B cell (primary cell): ENCODE results near the gene LAMA1. TPM values are rescaled to one million over a fixed set of nuclear protein-coding genes. Genes with fewer than 3 reads are reported as not detected.

ENCODE experiments used
- ATAC-seq: fragments of 200-7000 bp; cut with Tn5 transposase; one replicate; pipeline ENCODE4 v1.10.0; 2021; ENCODE audit warnings: low read depth, mild to moderate bottlenecking, moderate number of reproducible peaks, moderate library complexity
- CTCF ChIA-PET: fragments of 350-600 bp; sonication (Branson Sonifier 250); formaldehyde crosslinking; loops from one replicate; lab custom pipeline; 2021; ENCODE audit warnings: antibody characterized with exemption, inconsistent platforms; lab: Charles Lee
- POLR2A ChIA-PET: fragments of 350-600 bp; sonication (Branson Sonifier 250); formaldehyde crosslinking; loops from one replicate; lab custom pipeline; 2021; ENCODE audit warnings: antibody characterized with exemption; lab: Charles Lee
- DNase-seq: peaks from one replicate; pipeline ENCODE4 v3.0.0; 2013
- H2AFZ ChIP-seq: 2 replicates; pipeline ENCODE4 v1.6.1; 2012; ENCODE audit warnings: mild to moderate bottlenecking, low read depth, low read length; ENCODE audit not compliant: insufficient read depth, poor library complexity, severe bottlenecking
- H3K27ac ChIP-seq, 2 donors: 1 replicate in 1 of 2; 2 replicates in 1 of 2; pipeline ENCODE4 v1.5.1; 2012 to 2013; ENCODE audit warnings: low read length in 2 of 2, mild to moderate bottlenecking in 2 of 2, moderate library complexity in 1 of 2
- H3K27me3 ChIP-seq, 4 experiments: fragments of 200-600 bp in 1 of 4; sonication (generic) in 1 of 4; replicated peaks in 1 of 4; 1 replicate in 2 of 4; 2 replicates in 2 of 4; pipeline versions ENCODE4 v1.6.1 to v1.7.0; 2013 to 2016; ENCODE audit warnings: low read length in 3 of 4, mild to moderate bottlenecking in 2 of 4, mixed read lengths in 1 of 4, moderate library complexity in 1 of 4; ENCODE audit not compliant: insufficient read depth in 4 of 4, control insufficient read depth in 3 of 4; ENCODE audit errors: control extremely low read depth in 1 of 4
- H3K36me3 ChIP-seq, 2 experiments: replicated peaks in 1 of 2; 1 replicate in 1 of 2; 2 replicates in 1 of 2; pipeline versions ENCODE4 v1.6.1 to v1.7.1; 2013; ENCODE audit warnings: low read length in 1 of 2; ENCODE audit not compliant: insufficient read depth in 2 of 2, control insufficient read depth in 1 of 2; ENCODE audit errors: control extremely low read depth in 1 of 2, extremely low read depth in 1 of 2
- H3K4me1 ChIP-seq, 2 donors: fragments of 200-600 bp in 1 of 2; sonication (generic) in 1 of 2; 1 replicate in 1 of 2; 2 replicates in 1 of 2; pipeline versions ENCODE4 v1.5.1 to v1.6.1; 2013 to 2017; ENCODE audit warnings: low read length in 2 of 2; ENCODE audit not compliant: control insufficient read depth in 2 of 2, insufficient read depth in 2 of 2
- H3K4me2 ChIP-seq: replicated peaks from 2 replicates; pipeline ENCODE3; 2012; ENCODE audit warnings: mild to moderate bottlenecking, low read depth, low read length; ENCODE audit not compliant: poor library complexity, severe bottlenecking
- H3K4me3 ChIP-seq, 5 experiments: fragments of 200-600 bp in 1 of 5; sonication (generic) in 1 of 5; 1 replicate in 3 of 5; 2 replicates in 2 of 5; pipeline versions ENCODE4 v1.5.1 to v1.7.0; 2011 to 2016; ENCODE audit warnings: low read length in 4 of 5, mild to moderate bottlenecking in 4 of 5, low read depth in 2 of 5, control low read depth in 1 of 5, moderate library complexity in 1 of 5; ENCODE audit not compliant: insufficient read depth in 1 of 5; ENCODE audit errors: control extremely low read depth in 1 of 5, extremely low read depth in 1 of 5
- H3K79me2 ChIP-seq: fragments of 200-600 bp; sonication (generic); one replicate; pipeline ENCODE4 v1.6.0; 2016; ENCODE audit warnings: low read length; ENCODE audit not compliant: control insufficient read depth, insufficient read depth
- H3K9ac ChIP-seq: fragments of 200-600 bp; sonication (generic); 2 replicates; pipeline ENCODE4 v1.6.1; 2017; ENCODE audit warnings: mild to moderate bottlenecking, low read length, moderate library complexity
- H3K9me3 ChIP-seq, 3 donors: one replicate each; pipeline versions ENCODE4 v1.6.1 to v1.7.1; 2013; ENCODE audit warnings: low read length in 2 of 3; ENCODE audit not compliant: control insufficient read depth in 2 of 3, insufficient read depth in 1 of 3; ENCODE audit errors: control extremely low read depth in 1 of 3
- H4K20me1 ChIP-seq: 2 replicates; pipeline ENCODE4 v1.6.0; 2012; ENCODE audit warnings: mild to moderate bottlenecking, low read length; ENCODE audit not compliant: insufficient read depth, control insufficient read depth, poor library complexity, severe bottlenecking
- H3K27ac Mint-ChIP-seq: one replicate; pipeline ENCODE4 v1.8.0; 2021; ENCODE audit warnings: mixed read lengths
- H3K27me3 Mint-ChIP-seq: one replicate; pipeline ENCODE4 v1.8.0; 2021; ENCODE audit warnings: mixed read lengths
- H3K4me1 Mint-ChIP-seq: one replicate; pipeline ENCODE4 v1.8.0; 2021; ENCODE audit warnings: mixed read lengths
- H3K4me3 Mint-ChIP-seq: one replicate; pipeline ENCODE4 v1.8.0; 2021; ENCODE audit warnings: mixed read lengths
- H3K9me3 Mint-ChIP-seq: one replicate; pipeline ENCODE4 v1.8.0; 2022; ENCODE audit warnings: mixed read lengths; ENCODE audit not compliant: insufficient read depth
- EZH2 ChIP-seq: IDR thresholded peaks from 2 replicates; pipeline ENCODE4 v1.6.1; 2012; ENCODE audit warnings: borderline replicate concordance, low read depth, mild to moderate bottlenecking, moderate library complexity, low read length; ENCODE audit not compliant: insufficient read depth, poor library complexity, severe bottlenecking
- whole genome bisulfite sequencing: methylation state at CpG from one replicate; pipeline ENCODE4 v1.1.5; 2013; ENCODE audit warnings: missing lambda C conversion rate; ENCODE audit not compliant: insufficient coverage; 5-methylcytosine and 5-hydroxymethylcytosine counted together
- intact Hi-C: fragments of 100-400 bp; cut with micrococcal nuclease; formaldehyde crosslinking; loops from one replicate; pipeline ENCODE4 v1.10.0; 2022
- polyA plus RNA-seq: library from polyadenylated mRNA; depleted of rRNA; stranded (reverse); fragments of >200 nt; gene quantifications from 2 replicates; pipeline ENCODE4 v1.2.3, GENCODE V29; 2012
- total RNA-seq, 2 donors: library from RNA; stranded (reverse); fragments of 120-200 nt in 1 of 2; gene quantifications; 1 replicate in 1 of 2; 2 replicates in 1 of 2; pipeline versions ENCODE4 v1.2.3 to v1.2.4, GENCODE V29; 2013 to 2022
- TF ChIP-seq, protein P1 (sequence below): fragments of 200-600 bp; IDR thresholded peaks from one replicate; pipeline ENCODE4 v1.8.0; 2022; ENCODE audit warnings: antibody characterized with exemption, mild to moderate bottlenecking

The LAMA1 gene
- total and polyA plus RNA-seq, 2 donors (not counting 1 experiment from before 2014, with no cell fraction given): not detected

DNA sequence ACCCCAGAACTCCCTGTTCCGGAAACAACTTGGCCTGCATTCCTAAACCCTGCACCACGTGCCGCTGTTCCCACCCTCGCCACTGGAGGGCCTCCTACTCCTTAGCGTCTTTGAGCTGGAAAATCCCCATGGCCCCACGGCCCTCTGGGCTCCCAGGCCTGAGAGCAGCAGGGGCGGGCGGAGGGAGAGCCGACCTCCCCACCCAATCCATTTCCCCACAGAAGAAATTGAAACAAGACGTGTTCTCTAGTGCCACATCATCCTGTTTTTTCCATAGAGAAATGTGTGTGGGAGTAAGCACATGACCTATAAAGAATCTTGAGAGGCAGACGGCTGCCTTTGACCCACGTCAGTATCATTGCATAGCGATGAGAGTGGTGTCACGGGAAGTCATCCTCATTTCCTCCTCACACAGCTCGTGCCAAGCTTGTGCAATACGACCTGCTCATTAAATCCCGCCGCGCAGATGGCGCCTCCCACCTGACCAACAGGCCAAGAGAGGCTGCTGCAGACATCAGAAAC lies 79.2 kb downstream of the LAMA1 start:
- no peak overlapping the region for H3K4me3 ChIP-seq
- Mint-ChIP-seq H3K27me3 (no peaks in the 10 kb centered on the region), H3K4me3 (no peak overlapping the region), H3K27ac (no peak overlapping the region), H3K9me3 (peaks cover 3% of the 10 kb centered on the region), H3K4me1 (no peaks in the 10 kb centered on the region)
- TF ChIP-seq, protein P1, sequence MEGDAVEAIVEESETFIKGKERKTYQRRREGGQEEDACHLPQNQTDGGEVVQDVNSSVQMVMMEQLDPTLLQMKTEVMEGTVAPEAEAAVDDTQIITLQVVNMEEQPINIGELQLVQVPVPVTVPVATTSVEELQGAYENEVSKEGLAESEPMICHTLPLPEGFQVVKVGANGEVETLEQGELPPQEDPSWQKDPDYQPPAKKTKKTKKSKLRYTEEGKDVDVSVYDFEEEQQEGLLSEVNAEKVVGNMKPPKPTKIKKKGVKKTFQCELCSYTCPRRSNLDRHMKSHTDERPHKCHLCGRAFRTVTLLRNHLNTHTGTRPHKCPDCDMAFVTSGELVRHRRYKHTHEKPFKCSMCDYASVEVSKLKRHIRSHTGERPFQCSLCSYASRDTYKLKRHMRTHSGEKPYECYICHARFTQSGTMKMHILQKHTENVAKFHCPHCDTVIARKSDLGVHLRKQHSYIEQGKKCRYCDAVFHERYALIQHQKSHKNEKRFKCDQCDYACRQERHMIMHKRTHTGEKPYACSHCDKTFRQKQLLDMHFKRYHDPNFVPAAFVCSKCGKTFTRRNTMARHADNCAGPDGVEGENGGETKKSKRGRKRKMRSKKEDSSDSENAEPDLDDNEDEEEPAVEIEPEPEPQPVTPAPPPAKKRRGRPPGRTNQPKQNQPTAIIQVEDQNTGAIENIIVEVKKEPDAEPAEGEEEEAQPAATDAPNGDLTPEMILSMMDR: no peak
- TF ChIP-seq EZH2: no peak
- H3K4me2 ChIP-seq: no peak overlapping the region
- CTCF ChIA-PET: no interaction called here
- H3K9ac ChIP-seq: no peak overlapping the region
- 57% methylated on average over 16 of the region's 20 CpGs for WGBS
- no peaks in the 10 kb centered on the region for H3K27me3 ChIP-seq
- H3K36me3 ChIP-seq: no peaks in the 10 kb centered on the region
- peaks cover 0 to 4% (median 0%) of the 10 kb centered on the region in 3 donors for H3K9me3 ChIP-seq
- ATAC-seq: no peak
- no peaks in the 10 kb centered on the region for H4K20me1 ChIP-seq
- intact Hi-C loops: no loop called here
- no peaks in the 10 kb centered on the region for H3K79me2 ChIP-seq
- no peak overlapping the region for H3K27ac ChIP-seq
- no peak overlapping the region for H2AFZ ChIP-seq
- H3K4me1 ChIP-seq: no peaks in the 10 kb centered on the region
- POLR2A ChIA-PET: no interaction called here
- DNase-seq: no peak

DNA sequence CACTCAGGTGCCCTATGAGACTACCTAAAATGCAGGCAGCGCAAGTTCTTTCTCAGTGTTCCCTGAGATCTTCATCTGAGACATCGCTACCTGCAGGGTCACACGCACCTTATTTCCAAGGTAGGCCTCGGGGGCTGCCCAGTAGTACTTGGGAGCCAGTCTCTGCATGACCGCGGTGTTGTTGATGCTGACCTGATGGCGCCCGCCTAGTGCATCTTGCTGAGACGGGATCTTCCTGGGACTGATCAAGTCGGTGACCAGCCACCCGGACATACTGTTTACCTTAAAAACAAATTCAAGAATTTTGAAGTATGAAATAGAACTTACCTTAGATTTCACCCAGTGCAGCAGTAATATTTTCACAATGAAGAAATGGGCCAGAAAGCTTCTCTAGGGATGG lies 80.1 kb downstream of the LAMA1 start:
- ChIA-PET POLR2A (no interaction called here), CTCF (no interaction called here)
- 97% methylated on average over 8 of the region's 11 CpGs for WGBS
- H3K9me3 Mint-ChIP-seq: peaks cover 3% of the 10 kb centered on the region
- ATAC-seq (no peak), DNase-seq (no peak)
- Histone ChIP-seq H4K20me1 (no peaks in the 10 kb centered on the region), H3K36me3 (no peaks in the 10 kb centered on the region), H3K4me1 (no peaks in the 10 kb centered on the region), H3K9ac (no peak overlapping the region), H3K79me2 (no peaks in the 10 kb centered on the region), H2AFZ (no peak overlapping the region), H3K9me3 (peaks cover 0 to 4% (median 0%) of the 10 kb centered on the region in 3 donors), H3K4me3 (no peak overlapping the region), H3K27ac (no peak overlapping the region), H3K27me3 (no peaks in the 10 kb centered on the region), H3K4me2 (no peak overlapping the region)
- no peaks in the 10 kb centered on the region for H3K4me1 Mint-ChIP-seq
- intact Hi-C loops: no loop called here
- H3K27ac Mint-ChIP-seq: no peak overlapping the region
- no peaks in the 10 kb centered on the region for H3K27me3 Mint-ChIP-seq
- no peak overlapping the region for H3K4me3 Mint-ChIP-seq
- TF ChIP-seq EZH2: no peak
- TF ChIP-seq, protein P1: no peak
